A549 (cell line): ENCODE measurements around the gene ZNF865. TPM values are rescaled to one million over a fixed set of nuclear protein-coding genes. Genes with fewer than 3 reads are reported as not detected.

Experiments used
- ATAC-seq, 2 experiments: fragments of 200-7000 bp in 1 of 2; fragments of >200 bp in 1 of 2; cut with Nextera tagmentation in 1 of 2; cut with Tn5 transposase in 1 of 2; 3 replicates each; pipeline versions ENCODE4 v1.8.0 to v1.9.1; 2018 to 2020; ENCODE audit warnings: mild to moderate bottlenecking in 1 of 2, moderate library complexity in 1 of 2
- CTCF ChIA-PET: fragments of 300-600 bp; sonication (Branson Sonifier 250); formaldehyde crosslinking; extraction: SDS; loops from one replicate; lab custom pipeline; 2021; ENCODE audit warnings: antibody characterized with exemption, inconsistent platforms; lab: Yijun Ruan, JAX
- POLR2A ChIA-PET: fragments of 350-600 bp; formaldehyde crosslinking; extraction: SDS; loops from one replicate; lab custom pipeline; 2021; ENCODE audit warnings: antibody characterized with exemption, inconsistent platforms; lab: Yijun Ruan, JAX
- DNase-seq, 2 experiments: peaks; one replicate each; pipeline versions ENCODE4 v3.0.0 to v3.0.0-alpha.2; 2011 to 2016; ENCODE audit warnings: low read depth in 1 of 2, low spot score in 1 of 2
- FAIRE-seq: peaks from 2 replicates; lab custom pipeline; 2011; peaks lifted over from hg19 to GRCh38; lab: Jason Lieb, UNC
- H3K27ac ChIP-seq, 2 experiments: fragments of >200 bp; sonication (Bioruptor Twin); formaldehyde crosslinking; 3 replicates each; pipeline ENCODE4 v1.5.1; 2016 to 2017
- H3K4me1 ChIP-seq: fragments of >200 bp; sonication (Bioruptor Twin); formaldehyde crosslinking; 3 replicates; pipeline ENCODE4 v1.6.1; 2016
- H3K4me2 ChIP-seq: fragments of >200 bp; sonication (Bioruptor Twin); formaldehyde crosslinking; 3 replicates; pipeline ENCODE4 v1.6.1; 2016
- H3K4me3 ChIP-seq: fragments of >200 bp; sonication (Bioruptor Twin); formaldehyde crosslinking; 3 replicates; pipeline ENCODE4 v1.5.1; 2016
- H3K9me3 ChIP-seq: fragments of >200 bp; sonication (Bioruptor Twin); formaldehyde crosslinking; 3 replicates; pipeline ENCODE4 v1.6.1; 2016
- BCL3 ChIP-seq: fragments of >200 bp; sonication (Bioruptor Twin); formaldehyde crosslinking; IDR thresholded peaks from 3 replicates; pipeline ENCODE4 v1.6.1; 2016
- BHLHE40 ChIP-seq: IDR thresholded peaks from 2 replicates; pipeline ENCODE4 v1.6.1; 2012; ENCODE audit warnings: low read depth, low read length, inconsistent platforms
- CBX2 ChIP-seq: fragments of 200-600 bp; sonication (generic); IDR thresholded peaks from 2 replicates; pipeline ENCODE4 v1.6.1; 2016; ENCODE audit warnings: low read depth, mild to moderate bottlenecking, borderline replicate concordance
- CBX8 ChIP-seq: fragments of 200-600 bp; sonication (generic); IDR thresholded peaks from 2 replicates; pipeline ENCODE4 v1.6.1; 2016
- CTCF ChIP-seq: fragments of >200 bp; sonication (Bioruptor Twin); formaldehyde crosslinking; IDR thresholded peaks from 3 replicates; pipeline ENCODE4 v1.5.1; 2016
- E2F6 ChIP-seq: IDR thresholded peaks from 2 replicates; pipeline ENCODE4 v1.6.1; 2012; ENCODE audit warnings: low read depth, borderline replicate concordance
- EHF ChIP-seq: fragments of 250-450 bp; sonication (Bioruptor Pico); IDR thresholded peaks from 2 replicates; pipeline ENCODE4 v1.5.0; 2020; ENCODE audit warnings: mild to moderate bottlenecking
- ELK1 ChIP-seq: fragments of 150-350 bp; IDR thresholded peaks from 2 replicates; pipeline ENCODE4 v1.6.1; 2014; ENCODE audit warnings: low read depth, mild to moderate bottlenecking, low read length
- ESRRA ChIP-seq: fragments of 150-350 bp; IDR thresholded peaks from 2 replicates; pipeline ENCODE4 v1.6.1; 2014; ENCODE audit warnings: mild to moderate bottlenecking, low read length, borderline replicate concordance
- FOSL2 ChIP-seq, 2 experiments: fragments of 450-650 bp in 1 of 2; fragments of >200 bp in 1 of 2; sonication (Bioruptor Twin) in 1 of 2; formaldehyde crosslinking; IDR thresholded peaks; 2 replicates each; pipeline versions ENCODE4 v1.5.0 to v1.6.1; 2016 to 2020; ENCODE audit warnings: mild to moderate bottlenecking in 1 of 2, moderate library complexity in 1 of 2
- FOXS1 ChIP-seq: fragments of 250-450 bp; sonication (Bioruptor Pico); IDR thresholded peaks from 2 replicates; pipeline ENCODE4 v1.5.0; 2020; ENCODE audit warnings: mild to moderate bottlenecking, moderate library complexity
- HEYL ChIP-seq: fragments of 250-450 bp; sonication (Bioruptor Pico); IDR thresholded peaks from 2 replicates; pipeline ENCODE4 v1.8.0; 2021; ENCODE audit warnings: mild to moderate bottlenecking, moderate library complexity
- HOXA7 ChIP-seq: fragments of 250-450 bp; sonication (Bioruptor Pico); IDR thresholded peaks from 2 replicates; pipeline ENCODE4 v1.5.0; 2020; ENCODE audit warnings: mild to moderate bottlenecking, moderate library complexity
- HOXB13 ChIP-seq: fragments of 250-450 bp; sonication (Bioruptor Pico); IDR thresholded peaks from 2 replicates; pipeline ENCODE4 v1.5.0; 2020; ENCODE audit warnings: low read depth, mild to moderate bottlenecking, moderate library complexity
- JUN ChIP-seq, 2 experiments: fragments of >200 bp; sonication (Bioruptor Twin); formaldehyde crosslinking; IDR thresholded peaks; 2 replicates in 1 of 2; 3 replicates in 1 of 2; pipeline ENCODE4 v1.6.1; 2016 to 2017
- KDM1A ChIP-seq: fragments of 200-600 bp; sonication (generic); IDR thresholded peaks from 2 replicates; pipeline ENCODE4 v1.6.1; 2016; ENCODE audit warnings: low read depth, mild to moderate bottlenecking
- MAFK ChIP-seq: fragments of 450-650 bp; IDR thresholded peaks from 2 replicates; pipeline ENCODE4 v1.6.1; 2014; ENCODE audit not compliant: partially characterized antibody
- MAX ChIP-seq: IDR thresholded peaks from 2 replicates; pipeline ENCODE4 v1.6.1; 2012
- MYC ChIP-seq: IDR thresholded peaks from 2 replicates; pipeline ENCODE4 v1.6.1; 2012; ENCODE audit warnings: mild to moderate bottlenecking, inconsistent platforms, low read length, improper control_type of control experiment, borderline replicate concordance
- PBX3 ChIP-seq: IDR thresholded peaks from 2 replicates; pipeline ENCODE4 v1.6.1; 2012
- PHF8 ChIP-seq: fragments of 200-600 bp; sonication (generic); IDR thresholded peaks from 2 replicates; pipeline ENCODE4 v1.6.1; 2016; ENCODE audit warnings: low read depth, mild to moderate bottlenecking, antibody characterized with exemption, moderate library complexity, borderline replicate concordance
- RAD21 ChIP-seq, 2 experiments: fragments of >200 bp in 1 of 2; sonication (Bioruptor Twin) in 1 of 2; formaldehyde crosslinking in 1 of 2; IDR thresholded peaks in 1 of 2; conservative IDR thresholded peaks in 1 of 2; 2 replicates in 1 of 2; 3 replicates in 1 of 2; pipeline ENCODE4 v1.6.1; 2012 to 2018; ENCODE audit warnings: inconsistent platforms in 1 of 2
- RARB ChIP-seq: fragments of 250-450 bp; sonication (Bioruptor Pico); IDR thresholded peaks from 2 replicates; pipeline ENCODE4 v1.8.0; 2021; ENCODE audit warnings: mild to moderate bottlenecking, moderate library complexity
- REST ChIP-seq: fragments of 200-600 bp; sonication (generic); IDR thresholded peaks from 2 replicates; pipeline ENCODE4 v1.6.1; 2016; ENCODE audit warnings: antibody characterized with exemption, mild to moderate bottlenecking, moderate library complexity
- RFX5 ChIP-seq: fragments of 450-650 bp; IDR thresholded peaks from 2 replicates; pipeline ENCODE4 v1.7.1; 2014; ENCODE audit warnings: antibody characterized with exemption, mild to moderate bottlenecking, moderate library complexity
- SMC3 ChIP-seq: fragments of >200 bp; sonication (Bioruptor Twin); formaldehyde crosslinking; IDR thresholded peaks from 3 replicates; pipeline ENCODE4 v1.6.1; 2018; ENCODE audit warnings: inconsistent platforms
- SREBF2 ChIP-seq: fragments of 450-650 bp; IDR thresholded peaks from 2 replicates; pipeline ENCODE4 v1.6.1; 2014; ENCODE audit warnings: mild to moderate bottlenecking, moderate library complexity
- TFCP2L1 ChIP-seq: fragments of 250-450 bp; sonication (Bioruptor Pico); IDR thresholded peaks from 2 replicates; pipeline ENCODE4 v1.5.0; 2021; ENCODE audit warnings: mild to moderate bottlenecking
- TP53 ChIP-seq: fragments of 250-450 bp; sonication (Bioruptor Pico); IDR thresholded peaks from 2 replicates; pipeline ENCODE4 v1.5.0; 2021; ENCODE audit warnings: mild to moderate bottlenecking, moderate library complexity
- ZSCAN20 ChIP-seq: fragments of 250-450 bp; sonication (Bioruptor Pico); IDR thresholded peaks from 2 replicates; pipeline ENCODE4 v1.8.0; 2022; ENCODE audit warnings: mild to moderate bottlenecking, moderate library complexity
- WGBS: methylation state at CpG from one replicate; pipeline ENCODE4 v1.1.6; 2017; ENCODE audit errors: missing lambda C conversion rate; 5-methylcytosine and 5-hydroxymethylcytosine counted together
- polyA plus RNA-seq, 4 experiments: library from polyadenylated mRNA; depleted of rRNA in 3 of 4; stranded (reverse); fragments of >200 nt; fragmentation: RNase III in 1 of 4; extraction: RNeasy Plus Mini Kit Qiagen cat#74134 plus additional on column Dnase treatment in 1 of 4; gene quantifications; 2 replicates in 3 of 4; 3 replicates in 1 of 4; pipeline ENCODE4 v1.2.3, GENCODE V29; 2011 to 2017

ZNF865 gene
- polyA plus RNA-seq, 2 of the 4 experiments (the other 2 are of a cell fraction): 2.1 to 7.9 TPM

GRCh38 chr19:55653651-55654322, 48.3 kb downstream of the ZNF865 start:
- Histone ChIP-seq H3K27ac (peak overlapping the region; percentile 96 to 98), H3K4me2 (peak overlapping the region; percentile 43), H3K4me1 (peaks cover 34% of the 10 kb centered on the region), H3K4me3 (peak overlapping the region; percentile 68), H3K9me3 (no peaks in the 10 kb centered on the region)
- ChIA-PET CTCF (interaction anchor here (0.6 to 4.3 kb wide), 34 partner anchors 8 to 1203 kb away, joined by 3 to 97 read pairs (median 3); partner anchors contain the start of genes DNAAF3, ZNF579, ZNF580 and ZNF581), POLR2A (interaction anchor here (0.6 to 2.1 kb wide), 32 partner anchors 8 to 1517 kb away, joined by 3 to 31 read pairs (median 4); partner anchors contain the start of genes EPN1, ISOC2, LENG9 and NAT14)
- peak; percentile 98 to 100 for DNase-seq
- WGBS: under 1% methylated on average over 57 of the region's 57 CpGs
- ATAC-seq: peak; percentile 62 to 66
- peak; percentile 91 for FAIRE-seq
- TF ChIP-seq SMC3: peak; percentile 79
- peak; percentile 100 for TF ChIP-seq CTCF
- no peak for TF ChIP-seq TP53 (CRISPR knock-in tag)
- no peak for TF ChIP-seq HEYL (CRISPR knock-in tag)
- TF ChIP-seq PBX3: no peak
- no peak for TF ChIP-seq CBX8
- TF ChIP-seq KDM1A: no peak
- peak; percentile 46; the same call in 1 of the 2 replicates for TF ChIP-seq PHF8
- peak; percentile 87 for TF ChIP-seq ESRRA
- no peak for TF ChIP-seq SREBF2
- TF ChIP-seq TFCP2L1 (CRISPR knock-in tag): no peak
- no peak for TF ChIP-seq BHLHE40
- TF ChIP-seq JUN (IDR thresholded peaks at IDR 0.05): peak; percentile 75 to 85; a peak in 4 of 5 replicates
- TF ChIP-seq EHF (CRISPR knock-in tag): no peak
- TF ChIP-seq ZSCAN20 (CRISPR knock-in tag): no peak
- TF ChIP-seq RAD21 (conservative IDR thresholded peaks at IDR 0.05 in 1 of 2, IDR thresholded peaks at IDR 0.05 in 1 of 2): peak; percentile 59 to 65
- TF ChIP-seq RFX5: peak; percentile 31; the same call in 1 of the 2 replicates
- peak; percentile 61 for TF ChIP-seq MYC
- peak; percentile 79 for TF ChIP-seq MAX
- peak; percentile 85; the same call in 2 of the 3 replicates for TF ChIP-seq BCL3
- no peak for TF ChIP-seq HOXB13 (CRISPR knock-in tag)
- TF ChIP-seq RARB (CRISPR knock-in tag): no peak
- TF ChIP-seq FOXS1 (CRISPR knock-in tag): no peak
- no peak for TF ChIP-seq CBX2
- TF ChIP-seq ELK1: 0 out of 2 replicates have a peak, but pooled peaks have one; percentile 68
- no peak for TF ChIP-seq FOSL2 (IDR thresholded peaks at IDR 0.05)
- peak; percentile 62 for TF ChIP-seq FOSL2 (CRISPR knock-in tag; IDR thresholded peaks at IDR 0.05)
- TF ChIP-seq HOXA7 (CRISPR knock-in tag): no peak
- peak; percentile 45; the same call in 1 of the 2 replicates for TF ChIP-seq E2F6
- TF ChIP-seq REST: no peak
- TF ChIP-seq MAFK: peak; percentile 16
